Ishikawa (cell line): ENCODE data around the gene SPINK5.

Experiments used
- CEBPB ChIP-seq: IDR thresholded peaks from 2 replicates; pipeline ENCODE4 v1.6.1; 2012
- CREB1 ChIP-seq: IDR thresholded peaks from 2 replicates; pipeline ENCODE4 v1.6.1; 2012; ENCODE audit warnings: low read depth
- EGR1 ChIP-seq: IDR thresholded peaks from 2 replicates; pipeline ENCODE4 v1.6.1; 2012
- EP300 ChIP-seq: IDR thresholded peaks from 2 replicates; pipeline ENCODE4 v1.6.1; 2012; ENCODE audit warnings: borderline replicate concordance
- FOXM1 ChIP-seq: IDR thresholded peaks from 2 replicates; pipeline ENCODE4 v1.6.1; 2012; ENCODE audit warnings: low read depth, borderline replicate concordance
- NFIC ChIP-seq: IDR thresholded peaks from 2 replicates; pipeline ENCODE4 v1.6.1; 2012
- RAD21 ChIP-seq: IDR thresholded peaks from 2 replicates; pipeline ENCODE4 v1.6.1; 2012; ENCODE audit warnings: low read depth
- TAF1 ChIP-seq: IDR thresholded peaks from 2 replicates; pipeline ENCODE4 v1.6.1; 2012; ENCODE audit warnings: low read depth, mild to moderate bottlenecking
- TCF12 ChIP-seq: IDR thresholded peaks from 2 replicates; pipeline ENCODE4 v1.6.1; 2012; ENCODE audit warnings: low read depth
- TEAD4 ChIP-seq: IDR thresholded peaks from 2 replicates; pipeline ENCODE4 v1.6.1; 2012
- YY1 ChIP-seq: IDR thresholded peaks from 2 replicates; pipeline ENCODE4 v1.6.1; 2012; ENCODE audit warnings: low read depth
- ZBTB7A ChIP-seq: IDR thresholded peaks from 2 replicates; pipeline ENCODE4 v1.6.1; 2012; ENCODE audit warnings: low read depth
- TF ChIP-seq, protein P1 (sequence below): IDR thresholded peaks from 2 replicates; pipeline ENCODE4 v1.6.1; 2012
- TF ChIP-seq, protein P2 (sequence below): IDR thresholded peaks from 2 replicates; pipeline ENCODE4 v1.6.1; 2012; ENCODE audit warnings: low read depth, mild to moderate bottlenecking
- TF ChIP-seq, protein P3 (sequence below): IDR thresholded peaks from 2 replicates; pipeline ENCODE4 v1.6.1; 2012

The SPINK5 gene

DNA sequence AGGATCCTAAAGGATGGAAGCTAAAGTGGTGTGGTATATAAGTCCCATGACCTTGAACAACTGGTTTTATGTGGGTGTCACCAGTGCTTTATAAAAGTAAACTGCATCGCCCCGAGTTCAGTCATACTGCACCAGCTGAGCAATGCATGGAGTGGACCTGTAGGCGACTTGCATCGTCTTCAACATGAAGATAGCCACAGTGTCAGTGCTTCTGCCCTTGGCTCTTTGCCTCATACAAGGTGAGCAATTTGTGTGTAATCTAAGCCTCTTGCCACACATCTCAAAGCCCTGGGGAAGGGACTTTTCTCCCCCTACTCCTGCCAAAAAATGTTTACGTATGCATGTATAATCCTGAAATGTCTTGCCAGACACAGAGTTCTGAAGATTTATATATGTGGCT, at the start of gene SPINK5:
TSS of gene SPINK5 (plus strand) at position 120 of the 400 bp plus-strand sequence. CDS start at position 185, 65 bp downstream.
- no peak for TF ChIP-seq TCF12
- TF ChIP-seq, protein P1, sequence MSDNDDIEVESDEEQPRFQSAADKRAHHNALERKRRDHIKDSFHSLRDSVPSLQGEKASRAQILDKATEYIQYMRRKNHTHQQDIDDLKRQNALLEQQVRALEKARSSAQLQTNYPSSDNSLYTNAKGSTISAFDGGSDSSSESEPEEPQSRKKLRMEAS, result no peak
- TF ChIP-seq CEBPB, result no peak
- TF ChIP-seq YY1, result no peak
- TF ChIP-seq, protein P2, sequence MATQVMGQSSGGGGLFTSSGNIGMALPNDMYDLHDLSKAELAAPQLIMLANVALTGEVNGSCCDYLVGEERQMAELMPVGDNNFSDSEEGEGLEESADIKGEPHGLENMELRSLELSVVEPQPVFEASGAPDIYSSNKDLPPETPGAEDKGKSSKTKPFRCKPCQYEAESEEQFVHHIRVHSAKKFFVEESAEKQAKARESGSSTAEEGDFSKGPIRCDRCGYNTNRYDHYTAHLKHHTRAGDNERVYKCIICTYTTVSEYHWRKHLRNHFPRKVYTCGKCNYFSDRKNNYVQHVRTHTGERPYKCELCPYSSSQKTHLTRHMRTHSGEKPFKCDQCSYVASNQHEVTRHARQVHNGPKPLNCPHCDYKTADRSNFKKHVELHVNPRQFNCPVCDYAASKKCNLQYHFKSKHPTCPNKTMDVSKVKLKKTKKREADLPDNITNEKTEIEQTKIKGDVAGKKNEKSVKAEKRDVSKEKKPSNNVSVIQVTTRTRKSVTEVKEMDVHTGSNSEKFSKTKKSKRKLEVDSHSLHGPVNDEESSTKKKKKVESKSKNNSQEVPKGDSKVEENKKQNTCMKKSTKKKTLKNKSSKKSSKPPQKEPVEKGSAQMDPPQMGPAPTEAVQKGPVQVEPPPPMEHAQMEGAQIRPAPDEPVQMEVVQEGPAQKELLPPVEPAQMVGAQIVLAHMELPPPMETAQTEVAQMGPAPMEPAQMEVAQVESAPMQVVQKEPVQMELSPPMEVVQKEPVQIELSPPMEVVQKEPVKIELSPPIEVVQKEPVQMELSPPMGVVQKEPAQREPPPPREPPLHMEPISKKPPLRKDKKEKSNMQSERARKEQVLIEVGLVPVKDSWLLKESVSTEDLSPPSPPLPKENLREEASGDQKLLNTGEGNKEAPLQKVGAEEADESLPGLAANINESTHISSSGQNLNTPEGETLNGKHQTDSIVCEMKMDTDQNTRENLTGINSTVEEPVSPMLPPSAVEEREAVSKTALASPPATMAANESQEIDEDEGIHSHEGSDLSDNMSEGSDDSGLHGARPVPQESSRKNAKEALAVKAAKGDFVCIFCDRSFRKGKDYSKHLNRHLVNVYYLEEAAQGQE, result no peak
- no peak for TF ChIP-seq RAD21
- TF ChIP-seq EP300, result no peak
- no peak for TF ChIP-seq CREB1
- TF ChIP-seq FOXM1, result no peak
- TF ChIP-seq, protein P3, sequence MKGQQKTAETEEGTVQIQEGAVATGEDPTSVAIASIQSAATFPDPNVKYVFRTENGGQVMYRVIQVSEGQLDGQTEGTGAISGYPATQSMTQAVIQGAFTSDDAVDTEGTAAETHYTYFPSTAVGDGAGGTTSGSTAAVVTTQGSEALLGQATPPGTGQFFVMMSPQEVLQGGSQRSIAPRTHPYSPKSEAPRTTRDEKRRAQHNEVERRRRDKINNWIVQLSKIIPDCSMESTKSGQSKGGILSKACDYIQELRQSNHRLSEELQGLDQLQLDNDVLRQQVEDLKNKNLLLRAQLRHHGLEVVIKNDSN, result no peak
- TF ChIP-seq TEAD4, result no peak
- TF ChIP-seq TAF1, result no peak
- TF ChIP-seq ZBTB7A, result no peak
- TF ChIP-seq EGR1, result no peak

GRCh38 chr5:148014276-148014675, 49.5 kb upstream of the SPINK5 start:
- TF ChIP-seq TAF1, result no peak
- no peak for TF ChIP-seq CREB1
- no peak for TF ChIP-seq NFIC
- TF ChIP-seq, protein P2, result no peak
- TF ChIP-seq, protein P3, result no peak
- TF ChIP-seq CEBPB, result no peak
- TF ChIP-seq TEAD4, result no peak
- TF ChIP-seq RAD21, result no peak
- no peak for TF ChIP-seq EP300
- TF ChIP-seq, protein P1, result no peak
- no peak for TF ChIP-seq YY1
- TF ChIP-seq EGR1, result no peak
- no peak for TF ChIP-seq FOXM1
- TF ChIP-seq TCF12, result no peak

- TF ChIP-seq RAD21 (no peak), EGR1 (no peak), TEAD4 (no peak), NFIC (no peak), TAF1 (no peak)
- TF ChIP-seq, protein P3, result no peak
Measured at GRCh38 chr5:148020257-148020988, 43.4 kb upstream of the SPINK5 start.

DNA sequence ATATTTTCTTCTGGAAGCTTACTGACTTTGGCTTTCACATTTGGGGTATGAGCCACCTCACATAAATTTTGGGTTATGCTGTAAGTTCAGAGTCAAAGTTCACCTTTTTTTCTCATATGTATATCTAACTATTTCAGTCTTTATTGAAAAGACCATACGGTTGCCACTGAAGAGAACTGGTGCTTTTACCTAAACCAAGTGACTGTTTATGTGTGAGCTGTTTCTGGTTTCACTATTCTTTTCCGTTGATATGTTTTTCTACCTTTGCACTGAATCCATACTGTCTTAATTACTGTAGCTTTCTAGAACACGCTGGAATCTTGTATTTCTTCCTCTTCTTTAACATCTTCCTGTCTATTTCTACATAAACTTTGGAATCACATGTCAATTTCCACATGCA, 36.3 kb upstream of the SPINK5 start:
- no peak for TF ChIP-seq ZBTB7A
- TF ChIP-seq YY1, result no peak
- TF ChIP-seq, protein P2, result no peak
- no peak for TF ChIP-seq CREB1
- TF ChIP-seq RAD21, result no peak
- no peak for TF ChIP-seq TEAD4
- TF ChIP-seq EGR1, result no peak
- no peak for TF ChIP-seq EP300
- TF ChIP-seq, protein P1, result no peak
- no peak for TF ChIP-seq FOXM1
- TF ChIP-seq NFIC, result no peak
- no peak for TF ChIP-seq TCF12
- TF ChIP-seq TAF1, result no peak
- TF ChIP-seq, protein P3, result no peak
- TF ChIP-seq CEBPB, result no peak
